Ammon's horn (tissue), 1 donor: ENCODE results near the gene TESMIN.

Experiments used
- DNase-seq: peaks from one replicate; pipeline ENCODE4 v3.0.0-alpha.2; 2016; ENCODE audit warnings: low spot score

The TESMIN gene

GRCh38 chr11:68711114-68711513 is 40.2 kb downstream of the TESMIN start:
- DNase-seq: no peak

- no peak for DNase-seq
Observed at GRCh38 chr11:68710409-68710808, 40.9 kb downstream of the TESMIN start.

- no peak for DNase-seq
Observed at GRCh38 chr11:68709062-68709461, 42.3 kb downstream of the TESMIN start.

- DNase-seq: no peak
Observed at GRCh38 chr11:68707527-68707926, 43.8 kb downstream of the TESMIN start.

GRCh38 chr11:68704887-68705286 is 46.4 kb downstream of the TESMIN start:
- no peak for DNase-seq

GRCh38 chr11:68698993-68699392 is 52.3 kb downstream of the TESMIN start:
- no peak for DNase-seq

- no peak for DNase-seq
Observed at GRCh38 chr11:68695531-68695930, 55.8 kb downstream of the TESMIN start.

GRCh38 chr11:68694431-68695297 is 56.7 kb downstream of the TESMIN start:
- no peak for DNase-seq

GRCh38 chr11:68693484-68693882 is 57.8 kb downstream of the TESMIN start:
- no peak for DNase-seq

- DNase-seq: no peak
Observed at GRCh38 chr11:68692871-68693483, 58.3 kb downstream of the TESMIN start.

GRCh38 chr11:68692115-68692514 is 59.2 kb downstream of the TESMIN start:
- DNase-seq: no peak

GRCh38 chr11:68691402-68691784 is 59.9 kb downstream of the TESMIN start:
- DNase-seq: no peak

- DNase-seq: no peak
Observed at GRCh38 chr11:68690671-68691401, 60.5 kb downstream of the TESMIN start.

GRCh38 chr11:68689737-68690625 is 61.3 kb downstream of the TESMIN start:
- DNase-seq: no peak

- DNase-seq: no peak
Observed at GRCh38 chr11:68688881-68689280, 62.4 kb downstream of the TESMIN start.

- no peak for DNase-seq
Observed at GRCh38 chr11:68687986-68688385, 63.3 kb downstream of the TESMIN start.

- DNase-seq: no peak
Observed at GRCh38 chr11:68687311-68687710, 64.0 kb downstream of the TESMIN start.

- DNase-seq: no peak
Observed at GRCh38 chr11:68686486-68686885, 64.8 kb downstream of the TESMIN start.

- DNase-seq: no peak
Observed at GRCh38 chr11:68685656-68686380, 65.5 kb downstream of the TESMIN start.

- DNase-seq: no peak
Observed at GRCh38 chr11:68684385-68685356, 66.6 kb downstream of the TESMIN start, which contains the start of gene GAL. Gene GAL, plus strand, starts transcription at chr11:68684544. Its CDS starts 380 bp downstream, at chr11:68684924.
